Caco-2 (cell line): ENCODE data around the gene CCDC154. TPM values are rescaled to one million over a fixed set of nuclear protein-coding genes. Genes with fewer than 3 reads are reported as not detected.

ENCODE experiments used
- BruUV-seq: library from RNA; stranded (reverse); fragments of 400-500 nt; replicated peaks from 2 replicates; lab custom pipeline; 2021; lab: Mats Ljungman, UMichigan
- CTCF ChIA-PET: fragments of 300-600 bp; sonication (Branson Sonifier 250); formaldehyde crosslinking; loops from one replicate; lab custom pipeline; 2022; ENCODE audit warnings: antibody characterized with exemption; lab: Charles Lee
- POLR2A ChIA-PET: fragments of 300-600 bp; sonication (Branson Sonifier 250); formaldehyde crosslinking; loops from one replicate; lab custom pipeline; 2022; ENCODE audit warnings: antibody characterized with exemption; lab: Charles Lee
- DNase-seq, 2 experiments: peaks; one replicate each; pipeline versions ENCODE4 v3.0.0 to v3.0.0-alpha.2; 2020 to 2022
- H3K27me3 ChIP-seq: replicated peaks from 2 replicates; pipeline ENCODE4 v1.6.0; 2011; ENCODE audit warnings: low read length; ENCODE audit not compliant: control insufficient read depth, insufficient read depth
- H3K36me3 ChIP-seq: 2 replicates; pipeline ENCODE4 v1.5.1; 2011; ENCODE audit warnings: low read length; ENCODE audit not compliant: control insufficient read depth, insufficient read depth
- H3K4me1 ChIP-seq: fragments of 250-450 bp; sonication (Bioruptor Pico); 2 replicates; pipeline ENCODE4 v1.5.1; 2020; ENCODE audit warnings: mild to moderate bottlenecking
- H3K4me3 ChIP-seq: 2 replicates; pipeline ENCODE4 v1.5.1; 2011; ENCODE audit warnings: low read depth, mild to moderate bottlenecking, control low read depth, low read length
- H3K9me3 ChIP-seq: fragments of 250-450 bp; sonication (Bioruptor Pico); 2 replicates; pipeline ENCODE4 v1.5.1; 2020; ENCODE audit warnings: mild to moderate bottlenecking, moderate library complexity
- H3K27ac Mint-ChIP-seq: one replicate; pipeline ENCODE4 v1.8.0; 2022; ENCODE audit warnings: mixed read lengths; ENCODE audit not compliant: unreplicated experiment
- H3K27me3 Mint-ChIP-seq: one replicate; pipeline ENCODE4 v1.8.0; 2022; ENCODE audit warnings: mixed read lengths; ENCODE audit not compliant: insufficient read depth, unreplicated experiment
- H3K36me3 Mint-ChIP-seq: one replicate; pipeline ENCODE4 v1.8.0; 2022; ENCODE audit warnings: mild to moderate bottlenecking, mixed read lengths; ENCODE audit not compliant: insufficient read depth, unreplicated experiment
- H3K4me1 Mint-ChIP-seq: one replicate; pipeline ENCODE4 v1.8.0; 2022; ENCODE audit warnings: low read depth, mixed read lengths; ENCODE audit not compliant: unreplicated experiment
- H3K4me3 Mint-ChIP-seq: one replicate; pipeline ENCODE4 v1.8.0; 2022; ENCODE audit warnings: mild to moderate bottlenecking, moderate library complexity, mixed read lengths; ENCODE audit not compliant: unreplicated experiment
- H3K9me3 Mint-ChIP-seq: one replicate; pipeline ENCODE4 v1.8.0; 2022; ENCODE audit warnings: mixed read lengths; ENCODE audit not compliant: unreplicated experiment
- CTCF ChIP-seq, 2 experiments: fragments of 200-600 bp in 1 of 2; IDR thresholded peaks; 1 replicate in 1 of 2; 2 replicates in 1 of 2; pipeline versions ENCODE4 v1.5.1 to v1.8.0; 2011 to 2022; ENCODE audit warnings: antibody characterized with exemption in 1 of 2, control low read depth in 1 of 2, inconsistent platforms in 1 of 2, low read depth in 1 of 2, low read length in 1 of 2, mild to moderate bottlenecking in 1 of 2, moderate library complexity in 1 of 2; ENCODE audit not compliant: insufficient read depth in 1 of 2, severe bottlenecking in 1 of 2, unreplicated experiment in 1 of 2
- intact Hi-C: fragments of 100-400 bp; cut with micrococcal nuclease; formaldehyde crosslinking; loops from one replicate; pipeline ENCODE4 v1.10.0; 2022; ENCODE audit not compliant: unreplicated experiment
- total RNA-seq: library from RNA; stranded (reverse); gene quantifications from 2 replicates; pipeline ENCODE4 v1.2.3, GENCODE V29; 2022

The CCDC154 gene
- total RNA-seq, 1 experiment from 2014 or later: 1.1 TPM

- no peak overlapping the region for H3K27ac Mint-ChIP-seq
- Histone ChIP-seq H3K4me3 (peak overlapping the region; percentile 28), H3K4me1 (no peaks in the 10 kb centered on the region), H3K27me3 (no peaks in the 10 kb centered on the region), H3K36me3 (no peaks in the 10 kb centered on the region; the same call in 1 of the 2 replicates), H3K9me3 (no peaks in the 10 kb centered on the region)
- H3K36me3 Mint-ChIP-seq: peaks cover 7% of the 10 kb centered on the region
- no peak for DNase-seq
- ChIA-PET CTCF (interaction anchor here (0.7 to 1.1 kb wide), 2 partner anchors 23 to 44 kb away, joined by 3 read pairs; partner anchors contain the start of gene PERCC1), POLR2A (interaction anchor here (0.6 to 1.3 kb wide), 4 partner anchors 23 to 202 kb away, joined by 3 to 5 read pairs (median 3); partner anchors contain the start of gene PERCC1)
- no peaks in the 10 kb centered on the region for H3K27me3 Mint-ChIP-seq
- intact Hi-C loops: no loop called here
- no peak for TF ChIP-seq CTCF (IDR thresholded peaks at IDR 0.05; ENCODE audit: insufficient read depth in 1 of 2, low read depth in 1 of 2, low read length in 1 of 2, severe bottlenecking in 1 of 2, unreplicated experiment in 1 of 2)
- no TSS peak for BruUV-seq
- H3K4me3 Mint-ChIP-seq: peak overlapping the region; percentile 87
- H3K4me1 Mint-ChIP-seq: no peaks in the 10 kb centered on the region
- H3K9me3 Mint-ChIP-seq: no peaks in the 10 kb centered on the region
Observed at GRCh38 chr16:1407753-1408152, 36.6 kb downstream of the CCDC154 start.

GRCh38 chr16:1403733-1404132 is 40.6 kb downstream of the CCDC154 start:
- H3K36me3 Mint-ChIP-seq: peaks cover 20% of the 10 kb centered on the region

GRCh38 chr16:1403036-1403435 is 41.3 kb downstream of the CCDC154 start:
- no peaks in the 10 kb centered on the region for H3K4me1 ChIP-seq
- Mint-ChIP-seq H3K27me3 (no peaks in the 10 kb centered on the region), H3K36me3 (peaks cover 15% of the 10 kb centered on the region), H3K4me3 (no peak overlapping the region), H3K4me1 (no peaks in the 10 kb centered on the region), H3K9me3 (no peaks in the 10 kb centered on the region), H3K27ac (no peak overlapping the region)
- ChIA-PET POLR2A (no interaction called here), CTCF (interaction anchor here (0.7 kb wide), 1 partner anchor 132 kb away, joined by 3 read pairs; no protein-coding TSS in a partner anchor)
- H3K4me3 ChIP-seq: no peak overlapping the region
- no peak for DNase-seq
- intact Hi-C loops: no loop called here
- TF ChIP-seq CTCF (IDR thresholded peaks at IDR 0.05; ENCODE audit: insufficient read depth in 1 of 2, low read depth in 1 of 2, low read length in 1 of 2, severe bottlenecking in 1 of 2, unreplicated experiment in 1 of 2): no peak
- no peaks in the 10 kb centered on the region for H3K9me3 ChIP-seq
- H3K27me3 ChIP-seq: no peaks in the 10 kb centered on the region
- H3K36me3 ChIP-seq: no peaks in the 10 kb centered on the region; the same call in 1 of the 2 replicates
- BruUV-seq: no TSS peak

More at GRCh38 chr16:1403733-1404132, 40.6 kb downstream of the CCDC154 start:
- TF ChIP-seq CTCF (IDR thresholded peaks at IDR 0.05; ENCODE audit: insufficient read depth in 1 of 2, low read depth in 1 of 2, low read length in 1 of 2, severe bottlenecking in 1 of 2, unreplicated experiment in 1 of 2): no peak
- intact Hi-C loops: no loop called here
- H3K27me3 Mint-ChIP-seq: no peaks in the 10 kb centered on the region
- Histone ChIP-seq H3K27me3 (no peaks in the 10 kb centered on the region), H3K4me1 (no peaks in the 10 kb centered on the region), H3K4me3 (no peak overlapping the region), H3K36me3 (no peaks in the 10 kb centered on the region; the same call in 1 of the 2 replicates), H3K9me3 (no peaks in the 10 kb centered on the region)
- no peaks in the 10 kb centered on the region for H3K9me3 Mint-ChIP-seq
- H3K27ac Mint-ChIP-seq: no peak overlapping the region
- H3K4me3 Mint-ChIP-seq: no peak overlapping the region
- H3K4me1 Mint-ChIP-seq: no peaks in the 10 kb centered on the region
- POLR2A ChIA-PET: no interaction called here
- DNase-seq: no peak
- CTCF ChIA-PET: no interaction called here
- no TSS peak for BruUV-seq
